Calu3 (cell line): ENCODE results near the gene RHOF. TPM values are rescaled to one million over a fixed set of nuclear protein-coding genes. Genes with fewer than 3 reads are reported as not detected.

Experiments
- BruUV-seq: library from RNA; stranded (reverse); fragments of 400-500 nt; replicated peaks from 2 replicates; lab custom pipeline; 2021; lab: Mats Ljungman, UMichigan
- CTCF ChIA-PET: fragments of 300-600 bp; sonication (Branson Sonifier 250); formaldehyde crosslinking; loops from one replicate; lab custom pipeline; 2022; ENCODE audit warnings: antibody characterized with exemption; lab: Charles Lee
- DNase-seq: peaks from one replicate; pipeline ENCODE4 v3.0.0; 2022
- H3K27ac Mint-ChIP-seq: one replicate; pipeline ENCODE4 v1.8.0; 2022; ENCODE audit warnings: mixed read lengths; ENCODE audit not compliant: unreplicated experiment
- H3K27me3 Mint-ChIP-seq: one replicate; pipeline ENCODE4 v1.8.0; 2022; ENCODE audit warnings: mixed read lengths; ENCODE audit not compliant: unreplicated experiment
- H3K36me3 Mint-ChIP-seq: one replicate; pipeline ENCODE4 v1.8.0; 2022; ENCODE audit warnings: mild to moderate bottlenecking, moderate library complexity, mixed read lengths; ENCODE audit not compliant: insufficient read depth, unreplicated experiment
- H3K4me1 Mint-ChIP-seq: one replicate; pipeline ENCODE4 v1.8.0; 2022; ENCODE audit warnings: mild to moderate bottlenecking, low read depth, mixed read lengths; ENCODE audit not compliant: unreplicated experiment
- H3K4me3 Mint-ChIP-seq: one replicate; pipeline ENCODE4 v1.8.0; 2022; ENCODE audit warnings: mild to moderate bottlenecking, low read depth, moderate library complexity, mixed read lengths; ENCODE audit not compliant: unreplicated experiment
- H3K9me3 Mint-ChIP-seq: one replicate; pipeline ENCODE4 v1.8.0; 2022; ENCODE audit warnings: low read depth, mixed read lengths; ENCODE audit not compliant: unreplicated experiment
- intact Hi-C: fragments of 100-400 bp; cut with micrococcal nuclease; formaldehyde crosslinking; loops from one replicate; pipeline ENCODE4 v1.10.0; 2022; ENCODE audit not compliant: unreplicated experiment
- total RNA-seq: library from RNA; stranded (reverse); gene quantifications from 2 replicates; pipeline ENCODE4 v1.2.3, GENCODE V29; 2022
- TF ChIP-seq, protein P1 (sequence below): fragments of 200-600 bp; IDR thresholded peaks from one replicate; pipeline ENCODE4 v1.8.0; 2022; ENCODE audit warnings: antibody characterized with exemption; ENCODE audit not compliant: unreplicated experiment

Gene RHOF
- total RNA-seq, 1 experiment from 2014 or later: 73.9 TPM

DNA sequence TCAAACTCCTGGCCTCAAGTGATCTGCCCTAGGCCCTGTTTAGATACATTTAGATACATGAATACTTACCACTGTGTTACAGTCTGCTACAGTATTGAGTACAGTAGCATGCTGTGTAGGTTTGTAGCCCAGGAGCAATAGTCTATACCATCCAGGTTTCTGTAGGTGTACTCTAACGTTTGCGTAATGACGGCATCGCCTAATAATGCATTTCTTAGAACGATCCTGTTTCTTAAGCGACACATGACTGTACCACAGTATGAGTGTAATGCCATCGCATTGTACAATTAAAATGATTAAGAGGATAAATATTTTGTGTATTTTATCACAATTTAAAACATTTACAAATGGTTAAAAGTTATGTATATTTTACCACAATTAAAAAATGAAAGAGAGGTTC, 62.0 kb downstream of the RHOF start:
- Mint-ChIP-seq H3K36me3 (no peaks in the 10 kb centered on the region), H3K4me1 (no peaks in the 10 kb centered on the region), H3K27me3 (no peaks in the 10 kb centered on the region), H3K27ac (no peak overlapping the region), H3K9me3 (no peaks in the 10 kb centered on the region), H3K4me3 (no peak overlapping the region)
- DNase-seq: no peak
- CTCF ChIA-PET: no interaction called here
- BruUV-seq: no TSS peak
- intact Hi-C loops: no loop called here
- TF ChIP-seq, protein P1, sequence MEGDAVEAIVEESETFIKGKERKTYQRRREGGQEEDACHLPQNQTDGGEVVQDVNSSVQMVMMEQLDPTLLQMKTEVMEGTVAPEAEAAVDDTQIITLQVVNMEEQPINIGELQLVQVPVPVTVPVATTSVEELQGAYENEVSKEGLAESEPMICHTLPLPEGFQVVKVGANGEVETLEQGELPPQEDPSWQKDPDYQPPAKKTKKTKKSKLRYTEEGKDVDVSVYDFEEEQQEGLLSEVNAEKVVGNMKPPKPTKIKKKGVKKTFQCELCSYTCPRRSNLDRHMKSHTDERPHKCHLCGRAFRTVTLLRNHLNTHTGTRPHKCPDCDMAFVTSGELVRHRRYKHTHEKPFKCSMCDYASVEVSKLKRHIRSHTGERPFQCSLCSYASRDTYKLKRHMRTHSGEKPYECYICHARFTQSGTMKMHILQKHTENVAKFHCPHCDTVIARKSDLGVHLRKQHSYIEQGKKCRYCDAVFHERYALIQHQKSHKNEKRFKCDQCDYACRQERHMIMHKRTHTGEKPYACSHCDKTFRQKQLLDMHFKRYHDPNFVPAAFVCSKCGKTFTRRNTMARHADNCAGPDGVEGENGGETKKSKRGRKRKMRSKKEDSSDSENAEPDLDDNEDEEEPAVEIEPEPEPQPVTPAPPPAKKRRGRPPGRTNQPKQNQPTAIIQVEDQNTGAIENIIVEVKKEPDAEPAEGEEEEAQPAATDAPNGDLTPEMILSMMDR: no peak

DNA sequence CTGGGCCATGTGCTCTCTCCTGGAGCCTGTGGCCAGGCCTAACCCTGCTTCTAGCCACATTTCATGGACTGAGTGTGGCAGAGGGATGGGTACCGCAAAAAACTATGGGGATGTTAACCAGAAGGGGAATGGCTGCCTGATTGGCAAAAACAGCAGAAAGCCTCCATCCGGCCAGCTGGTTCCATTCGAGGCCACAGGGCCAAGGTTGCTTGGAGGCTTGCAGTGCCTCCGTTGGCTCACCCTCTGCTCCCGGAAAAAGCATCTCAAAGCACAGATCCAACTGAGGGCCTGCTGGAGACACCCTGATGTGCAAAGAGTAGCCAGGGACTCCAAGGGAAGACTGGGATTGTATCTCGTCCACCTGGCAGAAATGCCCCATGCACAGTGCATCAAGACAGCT, 64.5 kb downstream of the RHOF start:
- intact Hi-C loops: no loop called here
- no peaks in the 10 kb centered on the region for H3K27me3 Mint-ChIP-seq
- BruUV-seq: no TSS peak
- CTCF ChIA-PET: interaction anchor here (0.6 kb wide), 1 partner anchor 1237 kb away, joined by 3 read pairs; the partner anchor contains the start of gene ABCB9
- TF ChIP-seq, protein P1: no peak
- no peak overlapping the region for H3K4me3 Mint-ChIP-seq
- no peaks in the 10 kb centered on the region for H3K36me3 Mint-ChIP-seq
- no peaks in the 10 kb centered on the region for H3K4me1 Mint-ChIP-seq
- no peaks in the 10 kb centered on the region for H3K9me3 Mint-ChIP-seq
- no peak overlapping the region for H3K27ac Mint-ChIP-seq
- no peak for DNase-seq

Other genes starting within 250 kb of the RHOF start
- 23.8 and 24.7 TPM in 2 replicates for gene KDM2B, start 212.7 kb downstream of the RHOF start, total RNA-seq
- 33.4 and 35.5 TPM in 2 replicates for gene ORAI1, start 167.2 kb downstream of the RHOF start, total RNA-seq
- 0.76 and 1.2 TPM in 2 replicates for gene MORN3, start 124.0 kb downstream of the RHOF start, total RNA-seq
- 23.2 and 25.3 TPM in 2 replicates for gene TMEM120B, start 80.9 kb downstream of the RHOF start, total RNA-seq
- gene SETD1B, start 10.3 kb upstream of the RHOF start, total RNA-seq: 32.2 and 33.1 TPM in 2 replicates
- not detected in 2 replicates for gene HPD, start 65.2 kb upstream of the RHOF start, total RNA-seq
- 66.0 and 68.3 TPM in 2 replicates for gene PSMD9, start 95.1 kb upstream of the RHOF start, total RNA-seq
- 3.8 and 5.0 TPM in 2 replicates for gene CFAP251, start 124.9 kb upstream of the RHOF start, total RNA-seq
- 21.0 and 25.5 TPM in 2 replicates for gene BCL7A, start 228.2 kb upstream of the RHOF start, total RNA-seq